ENCODE data around the gene ANKRD62. TPM values are rescaled to one million over a fixed set of nuclear protein-coding genes. Genes with fewer than 3 reads are reported as not detected.

Gene ANKRD62
- total and polyA plus RNA-seq, 9 donors, result not detected

GRCh38 chr18:12057419-12058039 is 36.1 kb upstream of the ANKRD62 start:
- no peaks in the 10 kb centered on the region for H3K4me1 ChIP-seq (ENCODE audit: insufficient read depth)
- 77 to 93% (median 87%) methylated on average over 13 to 14 of the region's 14 CpGs for WGBS, 3 donors
- H3K9me3 ChIP-seq, result no peaks in the 10 kb centered on the region
- TF ChIP-seq POLR2A (IDR thresholded peaks at IDR 0.05) (no peak), CTCF (IDR thresholded peaks at IDR 0.05) (no peak), EP300 (IDR thresholded peaks at IDR 0.05) (no peak)
- DNase-seq, result no peak
- H3K36me3 ChIP-seq, result no peaks in the 10 kb centered on the region
- no peaks in the 10 kb centered on the region for H3K27me3 ChIP-seq
- H3K4me3 ChIP-seq, result no peak overlapping the region
- no peak overlapping the region for H3K27ac ChIP-seq
- intact Hi-C loops (cut with DNase I), result no loop called here

- no peak for TF ChIP-seq POLR2A (IDR thresholded peaks at IDR 0.05)
- no peak for TF ChIP-seq EP300 (IDR thresholded peaks at IDR 0.05)
- TF ChIP-seq CTCF (IDR thresholded peaks at IDR 0.05), result no peak
- intact Hi-C loops (cut with DNase I), result no loop called here
- Histone ChIP-seq H3K4me1 (ENCODE audit: insufficient read depth) (no peaks in the 10 kb centered on the region), H3K9me3 (no peaks in the 10 kb centered on the region), H3K27me3 (no peaks in the 10 kb centered on the region), H3K36me3 (no peaks in the 10 kb centered on the region), H3K27ac (no peak overlapping the region), H3K4me3 (no peak overlapping the region)
- WGBS, 3 donors, result 84 to 93% (median 90%) methylated on average over 16 of the region's 16 CpGs
- DNase-seq, result no peak
Measured at GRCh38 chr18:12059334-12060181, 34.1 kb upstream of the ANKRD62 start.

GRCh38 chr18:12060182-12060870 is 33.3 kb upstream of the ANKRD62 start:
- WGBS, 3 donors, result 79 to 94% (median 86%) methylated on average over 19 to 20 of the region's 20 CpGs
- H3K4me1 ChIP-seq (ENCODE audit: insufficient read depth), result no peaks in the 10 kb centered on the region
- no peak overlapping the region for H3K4me3 ChIP-seq
- DNase-seq, result no peak
- TF ChIP-seq CTCF (IDR thresholded peaks at IDR 0.05) (no peak), POLR2A (IDR thresholded peaks at IDR 0.05) (no peak), EP300 (IDR thresholded peaks at IDR 0.05) (no peak)
- H3K36me3 ChIP-seq, result no peaks in the 10 kb centered on the region
- intact Hi-C loops (cut with DNase I), result no loop called here
- no peaks in the 10 kb centered on the region for H3K9me3 ChIP-seq
- no peaks in the 10 kb centered on the region for H3K27me3 ChIP-seq
- H3K27ac ChIP-seq, result no peak overlapping the region

GRCh38 chr18:12061685-12062084 is 32.0 kb upstream of the ANKRD62 start:
- Histone ChIP-seq H3K4me1 (ENCODE audit: insufficient read depth) (no peaks in the 10 kb centered on the region), H3K9me3 (no peaks in the 10 kb centered on the region), H3K36me3 (no peaks in the 10 kb centered on the region), H3K4me3 (no peak overlapping the region), H3K27me3 (no peaks in the 10 kb centered on the region), H3K27ac (no peak overlapping the region)
- intact Hi-C loops (cut with DNase I), result no loop called here
- no peak for DNase-seq
- TF ChIP-seq CTCF (IDR thresholded peaks at IDR 0.05) (no peak), POLR2A (IDR thresholded peaks at IDR 0.05) (no peak), EP300 (IDR thresholded peaks at IDR 0.05) (no peak)
- 85 to 92% (median 89%) methylated on average over 14 of the region's 14 CpGs for WGBS, 3 donors

All from ovary (tissue), 9 donors.